K562 (cell line): Measurements from ENCODE around the gene EEF2K. TPM values are rescaled to one million over a fixed set of nuclear protein-coding genes. Genes with fewer than 3 reads are reported as not detected.
A peak's percentile ranks its signal among the peaks of the same experiment; 100 is the strongest.

Experiments used
- ETV1 ChIP-seq: fragments of 450-650 bp; conservative IDR thresholded peaks from 2 replicates; pipeline ENCODE4 v1.6.1; 2016; ENCODE audit warnings: missing genetic modification characterization, control low read depth, low read depth, missing compliant biosample characterization
- ETV5 ChIP-seq: sonication (generic); formaldehyde crosslinking; IDR thresholded peaks from 2 replicates; pipeline ENCODE4 v1.4.0; 2020; ENCODE audit warnings: low read depth, mild to moderate bottlenecking, missing genetic modification reagents
- HDAC6 ChIP-seq: IDR thresholded peaks from 2 replicates; pipeline ENCODE4 v1.6.1; 2012; ENCODE audit warnings: low read depth, mild to moderate bottlenecking, control low read depth, inconsistent platforms, low read length, moderate library complexity
- HNRNPLL ChIP-seq: fragments of 200-400 bp; formaldehyde crosslinking; IDR thresholded peaks from 2 replicates; pipeline ENCODE4 v1.6.1; 2017; ENCODE audit warnings: low read length, low read depth, mild to moderate bottlenecking; ENCODE audit not compliant: poor library complexity, severe bottlenecking
- KLF6 ChIP-seq: fragments of 250-450 bp; sonication (Bioruptor Pico); IDR thresholded peaks from 2 replicates; pipeline ENCODE4 v1.4.0; 2020; ENCODE audit warnings: mild to moderate bottlenecking, moderate library complexity, borderline replicate concordance
- MCM7 ChIP-seq, 2 experiments: fragments of 450-650 bp; IDR thresholded peaks; 2 replicates each; pipeline ENCODE4 v1.6.1; 2016 to 2018
- MYBL2 ChIP-seq, 2 experiments: fragments of 450-650 bp in 1 of 2; sonication (generic) in 1 of 2; formaldehyde crosslinking in 1 of 2; IDR thresholded peaks; 2 replicates each; pipeline versions ENCODE4 v1.6.1 to v1.8.1; 2017 to 2022; ENCODE audit warnings: borderline replicate concordance in 1 of 2, inconsistent platforms in 1 of 2, low read depth in 1 of 2, mild to moderate bottlenecking in 1 of 2, missing genetic modification reagents in 1 of 2, moderate library complexity in 1 of 2
- PHB ChIP-seq: fragments of 250-450 bp; sonication (Bioruptor Pico); IDR thresholded peaks from 2 replicates; pipeline ENCODE4 v1.5.0; 2021
- RCOR1 ChIP-seq, 2 experiments: IDR thresholded peaks; 2 replicates each; pipeline ENCODE4 v1.6.1; 2012; ENCODE audit warnings: low read depth in 2 of 2, low read length in 2 of 2, borderline replicate concordance in 1 of 2, improper control_type of control experiment in 1 of 2
- SETDB1 ChIP-seq: IDR thresholded peaks from one replicate; pipeline ENCODE4 v1.6.1; 2012; ENCODE audit warnings: low read length, control low read depth, inconsistent platforms
- SMARCB1 ChIP-seq: IDR thresholded peaks from 2 replicates; pipeline ENCODE4 v1.6.1; 2011; ENCODE audit warnings: improper control_type of control experiment, low read depth; ENCODE audit not compliant: insufficient read length
- TEAD1 ChIP-seq, 2 experiments: fragments of 450-650 bp in 1 of 2; sonication (generic) in 1 of 2; formaldehyde crosslinking; IDR thresholded peaks; 2 replicates each; pipeline versions ENCODE4 v1.4.0 to v1.8.0; 2020 to 2022; ENCODE audit warnings: mild to moderate bottlenecking in 2 of 2, missing genetic modification reagents in 1 of 2
- U2AF1 ChIP-seq: fragments of 200-400 bp; formaldehyde crosslinking; optimal IDR thresholded peaks from 2 replicates; pipeline ENCODE3; 2017; ENCODE audit warnings: mild to moderate bottlenecking, low read depth, low read length, moderate library complexity
- ZBTB43 ChIP-seq: sonication (generic); formaldehyde crosslinking; IDR thresholded peaks from 2 replicates; pipeline ENCODE4 v1.8.0; 2023; ENCODE audit warnings: mild to moderate bottlenecking, missing genetic modification reagents
- ZNF277 ChIP-seq: fragments of 250-450 bp; sonication (Bioruptor Pico); IDR thresholded peaks from 2 replicates; pipeline ENCODE4 v1.8.0; 2022; ENCODE audit warnings: inconsistent platforms, mild to moderate bottlenecking, moderate library complexity, borderline replicate concordance
- ZNF609 ChIP-seq: sonication (generic); formaldehyde crosslinking; IDR thresholded peaks from 2 replicates; pipeline ENCODE4 v1.8.1; 2023; ENCODE audit warnings: missing genetic modification reagents, mild to moderate bottlenecking, borderline replicate concordance
- ZNF75A ChIP-seq: fragments of 450-650 bp; formaldehyde crosslinking; IDR thresholded peaks from 2 replicates; pipeline ENCODE4 v1.4.0; 2020; ENCODE audit warnings: mild to moderate bottlenecking
- polyA plus RNA-seq, 8 experiments: library from polyadenylated mRNA; depleted of rRNA in 4 of 8; stranded (reverse) in 5 of 8; unstranded in 3 of 8; fragments of >200 nt; fragmentation: Nextera tagmentation in 2 of 8; fragmentation: Illumina TruSeq in 1 of 8; extraction: Ambion mirVana in 2 of 8; extraction: Trizol in 1 of 8; gene quantifications; 2 replicates each; pipeline versions ENCODE4 v1.2.1 to v1.2.3, GENCODE V29; 2011 to 2014; ENCODE audit warnings: inconsistent platforms in 1 of 8, missing spikeins in 1 of 8
- total RNA-seq, 7 experiments: library from RNA; depleted of rRNA in 6 of 7; stranded (reverse); fragments of >200 nt in 6 of 7; fragmentation: Illumina TruSeq in 2 of 7; extraction: Trizol in 2 of 7; gene quantifications; 2 replicates each; pipeline versions ENCODE4 v1.2.1 to v1.2.3, GENCODE V29; 2011 to 2021; ENCODE audit warnings: low replicate concordance in 1 of 7

EEF2K gene
- total and polyA plus RNA-seq, 9 of the 15 experiments (the other 6 are each of a cell fraction or from before 2014, with no cell fraction given): 3.0 to 35.2 (median 12.2) TPM

- TF ChIP-seq RCOR1 (IDR thresholded peaks at IDR 0.05; ENCODE audit: borderline replicate concordance in 1 of 2, low read depth in 2 of 2, low read length in 2 of 2) (peak; percentile 70 to 93), TEAD1 (CRISPR knock-in tag; IDR thresholded peaks at IDR 0.05) (no peak; a peak in 1 of 4 replicates), MYBL2 (IDR thresholded peaks at IDR 0.05; ENCODE audit: low read depth) (no peak), MYBL2 (CRISPR knock-in tag; IDR thresholded peaks at IDR 0.05; ENCODE audit: borderline replicate concordance) (no peak), ETV5 (CRISPR knock-in tag) (peak; percentile 98), ETV1 (tag) (peak; percentile 98), SMARCB1 (no peak), ZNF609 (peak; percentile 57; the same call in 1 of the 2 replicates), ZNF75A (no peak), HNRNPLL (no peak), MCM7 (IDR thresholded peaks at IDR 0.05) (no peak), HDAC6 (no peak), PHB (CRISPR knock-in tag) (no peak), SETDB1 (no peak), U2AF1 (peak; percentile 83), ZNF277 (CRISPR knock-in tag) (no peak), KLF6 (CRISPR knock-in tag) (peak; percentile 34; the same call in 1 of the 2 replicates), ZBTB43 (CRISPR knock-in tag) (peak; percentile 92)
Measured at GRCh38 chr16:22206013-22206841, at the start of gene EEF2K (continued).
